GM10266 (cell line): Measurements from ENCODE around the gene EYS.
"Not testable (repeated sequence)": the region's sequence is repeated elsewhere in the genome, so short reads cannot be mapped to it uniquely, and the experiment has no call there.

ENCODE experiments used
- DNase-seq: peaks from one replicate; pipeline ENCODE4 v3.0.0; 2012; ENCODE audit errors: extremely low spot score
- TF ChIP-seq, protein P1 (sequence below): IDR thresholded peaks from 2 replicates; pipeline ENCODE4 v1.5.1; 2012; ENCODE audit warnings: mild to moderate bottlenecking, low read depth; ENCODE audit not compliant: control insufficient read depth, insufficient read depth; ENCODE audit errors: missing control alignments

EYS gene

DNA sequence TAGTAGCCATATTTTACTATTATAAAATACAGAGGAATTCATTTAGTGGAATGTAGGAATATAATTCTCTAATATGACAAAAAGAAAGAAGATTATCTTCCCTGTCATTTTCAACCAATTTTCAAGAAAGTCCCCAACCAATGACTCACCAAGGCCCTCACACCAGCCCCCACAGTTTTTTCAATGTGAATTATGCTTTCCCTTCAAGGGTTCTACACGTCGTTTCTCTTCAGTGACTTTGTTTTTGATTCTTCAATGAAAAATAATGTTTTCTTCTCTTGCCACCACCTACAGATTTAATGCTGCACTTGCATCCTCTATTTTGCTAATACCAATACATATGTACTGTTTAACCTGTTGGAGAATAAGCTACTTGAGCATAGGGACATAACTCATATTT, 1230.1 kb downstream of the EYS start:
- TF ChIP-seq, protein P1, sequence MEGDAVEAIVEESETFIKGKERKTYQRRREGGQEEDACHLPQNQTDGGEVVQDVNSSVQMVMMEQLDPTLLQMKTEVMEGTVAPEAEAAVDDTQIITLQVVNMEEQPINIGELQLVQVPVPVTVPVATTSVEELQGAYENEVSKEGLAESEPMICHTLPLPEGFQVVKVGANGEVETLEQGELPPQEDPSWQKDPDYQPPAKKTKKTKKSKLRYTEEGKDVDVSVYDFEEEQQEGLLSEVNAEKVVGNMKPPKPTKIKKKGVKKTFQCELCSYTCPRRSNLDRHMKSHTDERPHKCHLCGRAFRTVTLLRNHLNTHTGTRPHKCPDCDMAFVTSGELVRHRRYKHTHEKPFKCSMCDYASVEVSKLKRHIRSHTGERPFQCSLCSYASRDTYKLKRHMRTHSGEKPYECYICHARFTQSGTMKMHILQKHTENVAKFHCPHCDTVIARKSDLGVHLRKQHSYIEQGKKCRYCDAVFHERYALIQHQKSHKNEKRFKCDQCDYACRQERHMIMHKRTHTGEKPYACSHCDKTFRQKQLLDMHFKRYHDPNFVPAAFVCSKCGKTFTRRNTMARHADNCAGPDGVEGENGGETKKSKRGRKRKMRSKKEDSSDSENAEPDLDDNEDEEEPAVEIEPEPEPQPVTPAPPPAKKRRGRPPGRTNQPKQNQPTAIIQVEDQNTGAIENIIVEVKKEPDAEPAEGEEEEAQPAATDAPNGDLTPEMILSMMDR = no peak
- no peak for DNase-seq

DNA sequence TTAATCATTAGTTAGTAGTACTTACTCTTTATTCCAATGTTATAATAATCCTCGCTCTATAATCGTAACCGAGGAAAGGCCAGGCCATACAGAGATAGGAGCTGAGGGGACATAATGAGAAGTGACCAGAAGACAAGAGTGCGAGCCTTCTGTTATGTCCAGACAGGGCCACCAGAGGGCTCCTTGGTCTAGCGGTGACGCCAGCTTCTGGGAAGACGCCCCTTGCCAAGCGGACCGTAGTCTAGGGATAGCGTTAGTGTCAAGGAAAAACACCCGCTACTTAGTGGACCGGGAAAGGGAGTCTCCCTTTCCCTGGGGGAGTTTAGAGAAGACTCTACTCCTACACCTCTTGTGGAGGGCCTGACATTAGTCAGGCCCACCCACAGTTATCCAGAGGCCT, 1237.6 kb downstream of the EYS start:
- DNase-seq = not testable (repeated sequence)

DNA sequence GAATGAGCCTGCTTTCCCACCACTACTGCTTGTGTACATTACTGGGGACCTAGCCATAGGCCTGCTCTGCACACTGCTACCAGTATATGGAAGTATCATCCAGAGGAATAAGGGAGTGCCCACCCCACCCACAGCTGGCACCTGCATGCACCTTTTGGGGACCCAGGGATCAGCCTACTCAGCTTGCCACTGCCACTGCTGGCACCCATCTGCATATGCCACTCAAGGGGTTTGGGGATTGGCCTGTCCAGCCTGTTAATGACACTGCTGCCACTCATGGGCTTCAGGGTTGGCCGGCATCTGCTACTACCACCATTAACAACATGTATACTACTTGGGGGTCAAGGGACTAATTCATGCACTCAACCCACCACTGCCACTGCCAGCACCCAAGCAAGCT, 1239.4 kb downstream of the EYS start:
- TF ChIP-seq, protein P1 = no peak
- no peak for DNase-seq

DNA sequence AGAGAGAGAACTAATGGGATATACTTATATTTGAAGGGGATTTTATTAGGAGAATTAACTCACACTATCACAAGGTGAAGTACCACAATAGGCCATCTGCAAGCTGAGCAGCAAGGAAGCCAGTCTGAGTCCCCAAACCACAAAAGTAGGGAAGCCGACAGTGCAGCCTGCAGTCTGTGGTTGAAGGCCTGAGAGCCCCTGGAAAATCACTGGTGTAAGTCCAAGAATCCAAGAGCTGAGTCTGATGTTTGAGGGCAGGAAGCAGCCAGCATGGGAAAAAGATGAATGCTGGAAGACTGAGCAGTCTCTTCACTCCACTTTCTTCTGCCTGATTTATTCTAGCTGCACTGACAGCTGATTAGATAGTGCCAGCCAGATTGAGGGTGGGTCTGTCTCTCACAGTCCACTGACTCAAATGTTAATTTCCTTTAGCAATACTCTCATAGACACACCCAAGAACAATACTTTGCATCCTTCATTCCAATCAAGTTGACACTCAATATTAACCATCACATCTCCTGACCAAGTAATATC, 1247.5 kb downstream of the EYS start:
- TF ChIP-seq, protein P1 = no peak
- DNase-seq = no peak

DNA sequence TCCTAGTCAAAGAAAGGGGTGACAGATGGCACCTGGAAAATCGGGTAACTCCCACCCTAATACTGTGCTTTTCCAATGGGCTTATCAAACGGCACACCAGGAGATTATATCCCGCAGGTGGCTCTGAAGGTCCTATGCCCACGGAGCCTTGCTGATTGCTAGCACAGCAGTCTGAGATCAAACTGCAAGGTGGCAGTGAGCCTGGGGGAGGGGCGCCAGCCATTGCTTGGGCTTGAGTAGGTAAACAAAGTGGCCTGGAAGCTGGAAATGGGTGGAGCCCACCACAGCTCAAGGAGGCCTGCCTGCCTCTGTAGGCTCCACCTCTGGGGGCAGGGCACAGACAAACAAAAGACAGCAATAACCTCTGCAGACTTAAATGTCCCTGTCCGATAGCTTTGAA, 1258.9 kb downstream of the EYS start:
- DNase-seq = not testable (repeated sequence)

DNA sequence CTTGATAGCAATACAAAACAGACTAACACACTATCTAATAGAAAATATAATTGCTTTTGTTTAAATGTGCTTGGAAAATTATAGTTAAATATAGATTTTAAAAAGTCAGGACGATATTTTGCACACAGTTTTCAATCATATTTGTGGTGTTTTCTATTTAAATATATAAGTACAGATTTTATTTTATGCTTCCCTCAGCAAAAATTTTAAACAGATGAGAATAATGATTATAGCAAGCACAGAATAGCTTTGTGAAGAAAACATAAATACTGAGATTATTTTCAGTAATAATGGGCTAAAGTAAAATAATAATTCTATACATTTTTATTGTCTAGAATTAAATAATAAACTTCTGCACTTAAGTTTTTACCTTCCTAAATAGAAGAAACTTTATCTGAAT, 1262.0 kb downstream of the EYS start:
- TF ChIP-seq, protein P1 = no peak
- no peak for DNase-seq

DNA sequence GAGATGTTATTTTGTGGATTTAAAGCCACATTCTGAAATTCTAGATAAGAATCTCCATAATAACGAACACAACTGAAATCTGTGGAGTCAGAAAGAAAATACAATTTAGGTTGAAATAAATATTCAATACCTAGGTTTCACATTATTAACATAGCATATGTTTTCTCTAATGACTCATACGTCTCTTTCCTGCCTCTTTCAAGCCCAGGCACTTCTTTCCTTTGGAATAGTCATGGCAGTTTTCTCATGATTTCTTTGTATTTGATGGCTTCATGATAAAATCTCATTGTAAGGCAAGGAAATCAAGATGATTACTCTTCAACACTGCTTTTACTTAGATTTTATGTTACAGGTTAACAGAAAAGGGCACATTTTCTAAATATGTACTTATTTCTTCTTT, 1267.8 kb downstream of the EYS start:
- DNase-seq = no peak
- TF ChIP-seq, protein P1 = no peak

DNA sequence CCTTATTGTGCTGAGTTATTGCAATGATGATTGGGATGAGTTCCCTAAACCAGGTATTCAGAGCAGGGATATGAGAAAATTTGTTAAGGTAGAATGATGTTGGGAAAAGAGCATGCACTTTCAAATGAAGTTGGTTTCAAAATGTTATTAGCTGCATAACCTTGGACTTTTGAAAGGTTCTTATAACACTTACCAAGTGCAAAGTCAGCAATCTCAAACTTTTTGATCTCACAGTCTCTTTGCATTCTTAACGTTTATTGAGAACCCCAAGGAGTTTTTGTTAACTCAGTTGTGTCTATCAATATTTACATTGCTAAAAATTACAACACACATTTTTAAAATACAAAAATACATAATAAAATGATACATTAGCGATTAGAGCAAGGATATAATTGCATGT, 1269.0 kb downstream of the EYS start:
- TF ChIP-seq, protein P1 = no peak
- DNase-seq = no peak
